Lung (tissue), 12 donors: ENCODE measurements around the gene PTPMT1. TPM values are rescaled to one million over a fixed set of nuclear protein-coding genes. Genes with fewer than 3 reads are reported as not detected.

Source experiments
- ATAC-seq: fragments of 200-7000 bp; cut with Tn5 transposase; one replicate; pipeline ENCODE4 v1.9.1; 2020; ENCODE audit warnings: moderate number of reproducible peaks; ENCODE audit not compliant: insufficient read depth, low FRiP score
- DNase-seq, 3 donors: peaks; one replicate each; pipeline ENCODE4 v3.0.0-alpha.2; 2013 to 2017
- H3K27ac ChIP-seq, 2 donors: one replicate each; pipeline ENCODE4 v1.5.1; 2013; ENCODE audit warnings: mild to moderate bottlenecking in 2 of 2, moderate library complexity in 2 of 2, control low read depth in 1 of 2, inconsistent platforms in 1 of 2, low read depth in 1 of 2, low read length in 1 of 2
- H3K27me3 ChIP-seq, 3 donors: one replicate each; pipeline ENCODE4 v1.5.1; 2013; ENCODE audit warnings: low read length in 2 of 3; ENCODE audit not compliant: control insufficient read depth in 3 of 3, insufficient read depth in 3 of 3
- H3K36me3 ChIP-seq, 4 donors: one replicate each; pipeline ENCODE4 v1.5.1; 2013; ENCODE audit warnings: low read length in 4 of 4, mild to moderate bottlenecking in 1 of 4, moderate library complexity in 1 of 4; ENCODE audit not compliant: control insufficient read depth in 4 of 4, insufficient read depth in 4 of 4
- H3K4me1 ChIP-seq, 5 donors: one replicate each; pipeline ENCODE4 v1.5.1; 2013; ENCODE audit warnings: low read length in 5 of 5, mild to moderate bottlenecking in 2 of 5, moderate library complexity in 1 of 5; ENCODE audit not compliant: control insufficient read depth in 5 of 5, insufficient read depth in 5 of 5
- H3K4me3 ChIP-seq: one replicate; pipeline ENCODE4 v1.5.1; 2013; ENCODE audit warnings: mild to moderate bottlenecking, control low read depth, moderate library complexity
- H3K9ac ChIP-seq, 2 donors: one replicate each; pipeline ENCODE4 v1.5.1; 2013; ENCODE audit warnings: low read length in 2 of 2, control low read depth in 1 of 2; ENCODE audit not compliant: insufficient read depth in 1 of 2
- H3K9me3 ChIP-seq, 4 donors: one replicate each; pipeline ENCODE4 v1.5.1; 2013; ENCODE audit warnings: low read length in 3 of 4, mild to moderate bottlenecking in 1 of 4, moderate library complexity in 1 of 4; ENCODE audit not compliant: control insufficient read depth in 4 of 4, insufficient read depth in 3 of 4
- WGBS, 2 donors: extraction: QIAGEN DNeasy Blood & Tissue Kit; methylation state at CpG; one replicate each; pipeline ENCODE4 v1.1.7; 2013; 5-methylcytosine and 5-hydroxymethylcytosine counted together
- polyA plus RNA-seq, 2 donors: library from polyadenylated mRNA; stranded (reverse); fragments of 200-250 nt; gene quantifications; one replicate each; pipeline ENCODE4 v1.2.1, GENCODE V29; 2013
- total RNA-seq, 2 donors: library from RNA; depleted of rRNA in 1 of 2; stranded (reverse); fragments of >200 nt in 1 of 2; gene quantifications; one replicate each; pipeline ENCODE4 v1.2.1, GENCODE V29; 2014 to 2021
- TF ChIP-seq, protein P1 (sequence below): IDR thresholded peaks from 2 replicates; pipeline ENCODE4 v1.5.1; 2012; ENCODE audit warnings: mild to moderate bottlenecking; ENCODE audit errors: control extremely low read depth, extremely low read depth
- donor health status: control.
- donor health status: control.
- donor health status: Bipolar disorder and iron deficiency.
- donor health status: healthy.
- donor health status: DM: yes; HTN: yes; CAD: no.

PTPMT1 gene
- total and polyA plus RNA-seq, 4 donors, result 45.1 to 91.6 (median 68.5) TPM

DNA sequence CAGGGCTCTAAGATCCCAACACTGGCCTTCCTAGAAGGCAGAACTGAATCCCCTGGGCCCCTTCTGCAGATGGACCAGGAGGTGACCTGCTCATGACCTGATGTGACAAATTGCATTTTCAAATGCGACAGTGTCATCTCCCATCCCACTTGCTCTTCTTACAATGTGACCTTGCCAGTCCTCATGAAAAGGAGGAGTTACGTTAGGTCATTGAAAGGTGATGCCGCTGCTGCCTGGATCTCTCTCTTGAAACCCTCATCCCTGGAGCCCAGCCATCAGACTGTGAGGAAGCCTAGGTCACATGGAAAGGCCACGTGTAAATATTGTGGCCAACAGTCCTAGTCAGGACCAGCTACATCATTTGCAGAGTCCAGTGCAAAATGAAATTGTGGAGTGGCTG lies 34.5 kb downstream of the PTPMT1 start:
- Histone ChIP-seq H3K9me3 (no peaks in the 10 kb centered on the region), H3K9ac (no peak overlapping the region), H3K4me1 (no peaks in the 10 kb centered on the region), H3K36me3 (no peaks in the 10 kb centered on the region), H3K27me3 (peaks cover 0 to 3% (median 0%) of the 10 kb centered on the region in 3 donors), H3K4me3 (no peak overlapping the region), H3K27ac (no peak overlapping the region)
- TF ChIP-seq, protein P1, sequence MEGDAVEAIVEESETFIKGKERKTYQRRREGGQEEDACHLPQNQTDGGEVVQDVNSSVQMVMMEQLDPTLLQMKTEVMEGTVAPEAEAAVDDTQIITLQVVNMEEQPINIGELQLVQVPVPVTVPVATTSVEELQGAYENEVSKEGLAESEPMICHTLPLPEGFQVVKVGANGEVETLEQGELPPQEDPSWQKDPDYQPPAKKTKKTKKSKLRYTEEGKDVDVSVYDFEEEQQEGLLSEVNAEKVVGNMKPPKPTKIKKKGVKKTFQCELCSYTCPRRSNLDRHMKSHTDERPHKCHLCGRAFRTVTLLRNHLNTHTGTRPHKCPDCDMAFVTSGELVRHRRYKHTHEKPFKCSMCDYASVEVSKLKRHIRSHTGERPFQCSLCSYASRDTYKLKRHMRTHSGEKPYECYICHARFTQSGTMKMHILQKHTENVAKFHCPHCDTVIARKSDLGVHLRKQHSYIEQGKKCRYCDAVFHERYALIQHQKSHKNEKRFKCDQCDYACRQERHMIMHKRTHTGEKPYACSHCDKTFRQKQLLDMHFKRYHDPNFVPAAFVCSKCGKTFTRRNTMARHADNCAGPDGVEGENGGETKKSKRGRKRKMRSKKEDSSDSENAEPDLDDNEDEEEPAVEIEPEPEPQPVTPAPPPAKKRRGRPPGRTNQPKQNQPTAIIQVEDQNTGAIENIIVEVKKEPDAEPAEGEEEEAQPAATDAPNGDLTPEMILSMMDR, result no peak
- no peak for ATAC-seq
- DNase-seq, result no peak
- WGBS, 2 donors, result 73 to 79% methylated on average over 4 of the region's 4 CpGs

DNA sequence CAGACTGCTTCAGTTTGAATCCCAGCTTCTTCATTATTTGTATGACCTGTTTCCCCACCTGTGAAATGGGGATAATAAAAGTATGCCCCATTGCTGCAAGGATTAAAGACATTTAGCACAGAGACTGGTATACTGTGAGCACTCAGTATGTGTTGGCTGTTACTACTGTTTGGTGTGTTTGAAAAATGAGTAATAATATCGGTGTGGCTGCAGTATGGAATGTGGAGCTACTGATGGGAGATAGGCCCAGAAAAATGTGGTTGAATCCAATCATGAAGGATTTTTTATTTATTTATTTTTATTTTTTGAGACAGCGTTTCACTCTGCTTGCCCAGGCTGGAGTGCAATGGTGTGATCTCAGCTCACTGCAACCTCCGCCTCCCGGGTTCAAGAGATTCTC lies 37.9 kb downstream of the PTPMT1 start:
- Histone ChIP-seq H3K4me3 (no peak overlapping the region), H3K27me3 (peaks cover 0 to 4% (median 0%) of the 10 kb centered on the region in 3 donors), H3K36me3 (peaks cover 0 to 2% (median 0%) of the 10 kb centered on the region in 4 donors), H3K9ac (no peak overlapping the region), H3K9me3 (no peaks in the 10 kb centered on the region), H3K27ac (no peak overlapping the region), H3K4me1 (peaks cover 0 to 12% (median 0%) of the 10 kb centered on the region in 5 donors)
- WGBS, 2 donors, result 92 to 97% methylated on average over 4 of the region's 4 CpGs
- no peak for ATAC-seq
- TF ChIP-seq, protein P1, result no peak
- DNase-seq, result no peak

DNA sequence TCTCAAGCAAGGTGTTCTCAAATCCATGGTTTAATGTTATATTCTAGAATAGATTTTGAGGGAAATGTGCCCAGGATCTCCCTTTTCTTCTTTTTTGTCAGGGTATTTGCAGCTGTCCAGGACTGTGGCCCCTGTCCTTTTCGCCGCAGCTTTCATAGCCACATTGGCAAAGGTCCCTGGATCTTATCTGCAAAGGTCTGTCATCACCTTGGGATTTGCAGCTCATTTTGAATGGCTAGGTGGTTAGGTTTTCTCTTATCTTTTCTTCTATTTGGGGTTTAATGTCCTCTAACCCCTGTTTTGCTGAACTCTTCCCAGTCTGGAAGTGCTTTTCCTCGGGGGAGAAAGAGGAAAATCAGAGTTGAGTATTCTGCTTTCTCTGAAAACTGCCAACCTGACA lies 40.5 kb downstream of the PTPMT1 start:
- H3K4me3 ChIP-seq, result no peak overlapping the region
- H3K9ac ChIP-seq, result no peak overlapping the region
- DNase-seq (no peak), ATAC-seq (no peak)
- no peak overlapping the region for H3K27ac ChIP-seq
- WGBS, 2 donors, result 78 to 82% methylated on average over 3 of the region's 3 CpGs
- H3K36me3 ChIP-seq, result peaks cover 0 to 4% (median 0%) of the 10 kb centered on the region in 4 donors
- H3K9me3 ChIP-seq, result no peaks in the 10 kb centered on the region
- H3K4me1 ChIP-seq, result peaks cover 0 to 12% (median 0%) of the 10 kb centered on the region in 5 donors
- peaks cover 0 to 4% (median 0%) of the 10 kb centered on the region in 3 donors for H3K27me3 ChIP-seq
- TF ChIP-seq, protein P1, result no peak

DNA sequence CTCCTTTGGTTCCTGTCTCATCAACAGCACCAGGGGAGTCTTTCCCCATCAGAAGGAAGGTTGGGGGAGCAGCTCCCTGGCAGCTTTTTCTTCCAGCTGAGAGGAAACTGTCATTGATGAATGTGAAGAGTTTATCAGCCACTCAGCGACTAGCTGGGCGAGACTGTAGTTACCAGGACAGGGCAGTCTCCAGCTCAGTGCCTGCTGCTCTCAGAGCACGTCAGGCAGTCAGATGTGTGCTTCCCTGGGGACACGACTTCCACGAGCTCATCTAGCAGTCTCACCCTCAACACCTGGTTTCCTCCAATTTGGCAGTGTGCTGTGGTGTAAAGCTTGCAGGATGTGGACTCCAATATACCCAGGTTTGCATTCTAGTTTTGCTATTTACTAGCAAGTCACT lies 41.3 kb downstream of the PTPMT1 start:
- TF ChIP-seq, protein P1, result no peak
- H3K27me3 ChIP-seq, result peaks cover 0 to 4% (median 0%) of the 10 kb centered on the region in 3 donors
- H3K9me3 ChIP-seq, result no peaks in the 10 kb centered on the region
- H3K36me3 ChIP-seq, result peaks cover 0 to 8% (median 0%) of the 10 kb centered on the region in 4 donors
- no peak for DNase-seq
- WGBS, 2 donors, result 68 to 73% methylated on average over 5 of the region's 5 CpGs
- H3K4me3 ChIP-seq, result no peak overlapping the region
- no peak for ATAC-seq
- H3K27ac ChIP-seq, result no peak overlapping the region
- H3K4me1 ChIP-seq, result peaks cover 0 to 12% (median 0%) of the 10 kb centered on the region in 5 donors
- no peak overlapping the region for H3K9ac ChIP-seq
